GM10847 (cell line): Measurements from ENCODE around the gene SAYSD1.

Source experiments
- POLR2A ChIP-seq: IDR thresholded peaks from 2 replicates; pipeline ENCODE4 v1.6.1; 2011; ENCODE audit not compliant: insufficient read length; ENCODE audit errors: extremely low read depth

The SAYSD1 gene

GRCh38 chr6:39118921-39119320 lies 3.9 kb upstream of the SAYSD1 start:
- no peak for TF ChIP-seq POLR2A

GRCh38 chr6:39114388-39114703 lies 640 bp downstream of the SAYSD1 start:
- no peak for TF ChIP-seq POLR2A

DNA sequence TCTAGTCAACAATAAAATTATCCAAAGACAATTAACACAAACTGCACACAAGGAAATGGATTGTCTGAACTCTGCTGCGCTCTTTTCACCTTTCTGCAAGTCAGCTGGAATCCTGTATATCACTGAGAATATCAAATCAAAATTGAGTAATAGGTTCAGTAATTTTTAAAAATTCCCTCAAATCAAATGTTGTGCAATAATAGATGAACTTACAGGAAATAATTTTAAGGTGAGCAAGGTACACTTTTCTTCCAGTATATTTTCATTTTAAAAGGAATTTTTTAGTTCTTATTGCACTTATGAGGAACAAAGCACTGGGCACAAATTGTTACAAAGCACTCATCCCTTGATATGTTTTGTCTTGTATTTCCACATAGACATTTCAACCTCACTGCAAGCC lies 1.2 kb downstream of the SAYSD1 start:
- no peak for TF ChIP-seq POLR2A

- TF ChIP-seq POLR2A: no peak
Observed at GRCh38 chr6:39111280-39111679, 3.7 kb downstream of the SAYSD1 start.

DNA sequence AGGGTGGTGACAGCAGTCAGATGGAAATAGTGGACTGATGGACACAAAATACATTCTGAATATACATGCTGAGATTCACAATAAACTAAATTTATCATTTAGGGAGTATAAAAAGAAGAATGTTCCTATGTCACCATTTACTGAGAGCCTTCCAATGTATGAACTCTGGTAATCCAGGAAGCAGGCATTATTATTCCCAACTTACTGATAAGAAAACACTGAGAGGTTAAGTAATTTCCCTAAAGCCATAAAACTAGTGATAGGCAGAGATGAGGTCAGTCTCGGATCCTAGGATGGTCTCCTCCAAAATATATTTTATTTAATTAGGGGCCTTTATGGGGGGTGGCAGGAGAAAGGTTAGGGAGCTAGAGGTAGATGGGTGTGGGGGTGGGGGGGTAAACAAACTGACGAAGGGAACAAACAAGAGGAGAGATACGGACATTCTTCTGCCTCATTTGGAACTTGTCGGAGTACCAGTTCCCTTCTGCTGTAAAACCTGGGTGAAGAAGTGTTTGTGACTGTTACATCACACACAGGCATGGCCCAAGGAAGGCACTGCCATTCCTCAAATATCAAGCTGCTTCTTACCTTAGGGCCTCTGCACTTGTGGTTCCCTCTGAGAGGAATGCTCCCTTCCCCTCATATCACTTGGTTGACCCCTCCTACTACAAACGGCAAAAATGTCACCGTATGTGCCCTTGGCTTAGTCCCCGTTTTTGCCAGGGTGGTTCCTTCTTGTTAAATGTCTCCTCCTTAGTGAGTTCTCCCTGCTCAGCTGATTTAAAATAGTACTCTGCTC lies 6.7 kb downstream of the SAYSD1 start:
- no peak for TF ChIP-seq POLR2A

GRCh38 chr6:39107641-39108040 lies 7.3 kb downstream of the SAYSD1 start:
- no peak for TF ChIP-seq POLR2A

DNA sequence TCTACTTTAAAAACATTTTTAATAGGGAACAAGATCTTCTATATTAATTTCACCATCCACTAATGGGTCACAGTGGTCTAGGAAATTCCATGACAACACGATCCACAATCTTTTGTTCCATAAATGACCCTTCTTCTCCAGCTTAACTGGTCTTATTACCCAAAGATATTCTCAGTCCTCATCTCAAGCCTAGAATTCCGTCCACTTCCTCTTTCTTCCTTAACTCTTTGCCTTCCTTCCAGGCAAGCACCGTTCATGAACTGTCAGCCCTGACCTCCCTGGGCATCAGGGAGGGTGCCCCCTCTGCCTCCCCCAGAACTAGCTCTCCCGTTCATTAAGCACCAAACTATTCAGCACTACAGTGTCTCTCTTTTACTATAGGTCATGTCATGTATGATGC lies 8.0 kb downstream of the SAYSD1 start:
- no peak for TF ChIP-seq POLR2A

GRCh38 chr6:39104528-39104927 lies 10.5 kb downstream of the SAYSD1 start:
- no peak for TF ChIP-seq POLR2A

- no peak for TF ChIP-seq POLR2A
Observed at GRCh38 chr6:39102821-39103136, 12.2 kb downstream of the SAYSD1 start.

- no peak for TF ChIP-seq POLR2A
Observed at GRCh38 chr6:39102071-39102820, 12.7 kb downstream of the SAYSD1 start.

DNA sequence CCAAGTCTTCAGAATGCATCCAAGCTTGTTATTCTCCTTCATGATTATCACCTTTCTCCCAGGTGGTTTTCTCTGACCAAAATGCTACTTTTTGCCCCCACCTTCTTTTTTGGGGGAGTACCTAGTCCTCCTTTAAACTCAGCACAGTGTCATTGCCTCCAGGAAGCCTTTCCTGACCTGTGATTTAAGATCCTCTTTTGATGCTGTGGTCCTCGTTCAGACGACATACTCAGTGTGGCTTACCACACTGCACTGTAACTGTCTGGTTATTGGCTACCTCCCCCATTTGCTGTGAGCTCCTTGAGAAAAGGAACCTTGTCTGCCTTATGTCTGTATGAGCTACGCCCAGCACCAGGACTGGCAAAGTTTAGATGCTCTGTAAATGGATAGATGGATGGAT lies 14.6 kb downstream of the SAYSD1 start:
- TF ChIP-seq POLR2A: no peak

- no peak for TF ChIP-seq POLR2A
Observed at GRCh38 chr6:39095578-39095977, 19.4 kb downstream of the SAYSD1 start.

DNA sequence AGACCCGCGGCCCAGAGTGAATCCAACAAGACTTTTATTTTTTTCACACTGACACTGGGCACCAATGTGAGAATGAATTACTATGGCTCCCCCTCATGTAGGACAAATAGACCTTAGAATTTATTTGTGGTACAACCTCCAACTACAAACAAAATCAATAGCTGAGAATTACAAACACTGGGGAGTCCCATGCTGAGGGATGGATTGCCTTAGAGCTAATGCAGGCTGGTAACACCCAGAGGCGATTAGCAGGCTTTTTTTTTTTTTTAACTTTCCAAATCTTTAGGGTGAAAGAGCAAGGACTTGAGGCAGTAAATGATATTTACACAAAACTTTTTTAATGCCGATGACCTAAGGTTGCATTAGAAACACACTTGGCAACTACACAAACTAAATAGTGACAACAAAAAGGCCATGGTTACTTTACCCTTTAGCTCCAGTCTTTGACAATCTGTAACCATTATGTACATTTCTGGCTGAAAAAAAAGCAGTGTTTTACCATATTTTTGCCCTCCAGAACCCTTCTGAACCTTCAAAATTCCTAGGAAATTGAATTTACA lies 21.8 kb downstream of the SAYSD1 start:
- no peak for TF ChIP-seq POLR2A

- TF ChIP-seq POLR2A: no peak
Observed at GRCh38 chr6:39092124-39092523, 22.9 kb downstream of the SAYSD1 start.

GRCh38 chr6:39091220-39091619 lies 23.8 kb downstream of the SAYSD1 start:
- no peak for TF ChIP-seq POLR2A

DNA sequence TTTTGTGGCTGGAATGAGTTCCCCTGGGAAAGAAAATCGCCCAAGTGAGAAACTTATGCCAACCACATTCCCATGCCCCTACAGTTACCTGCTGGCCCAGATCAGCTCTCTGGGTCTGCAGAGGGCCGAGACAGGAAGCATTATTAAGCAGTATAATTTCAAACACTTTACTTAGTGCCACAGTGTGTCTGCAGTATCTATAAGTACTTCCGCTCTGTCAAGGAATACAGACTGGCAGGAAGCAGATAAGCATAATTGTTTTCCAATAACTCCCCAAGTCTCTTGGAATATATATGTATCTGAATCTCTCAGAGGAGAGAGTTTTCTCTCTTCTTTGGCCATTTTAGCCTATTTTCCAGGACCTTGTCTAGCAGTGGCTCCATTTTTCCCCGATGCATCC lies 24.9 kb downstream of the SAYSD1 start:
- TF ChIP-seq POLR2A: no peak

GRCh38 chr6:39088331-39088730 lies 26.7 kb downstream of the SAYSD1 start:
- no peak for TF ChIP-seq POLR2A

DNA sequence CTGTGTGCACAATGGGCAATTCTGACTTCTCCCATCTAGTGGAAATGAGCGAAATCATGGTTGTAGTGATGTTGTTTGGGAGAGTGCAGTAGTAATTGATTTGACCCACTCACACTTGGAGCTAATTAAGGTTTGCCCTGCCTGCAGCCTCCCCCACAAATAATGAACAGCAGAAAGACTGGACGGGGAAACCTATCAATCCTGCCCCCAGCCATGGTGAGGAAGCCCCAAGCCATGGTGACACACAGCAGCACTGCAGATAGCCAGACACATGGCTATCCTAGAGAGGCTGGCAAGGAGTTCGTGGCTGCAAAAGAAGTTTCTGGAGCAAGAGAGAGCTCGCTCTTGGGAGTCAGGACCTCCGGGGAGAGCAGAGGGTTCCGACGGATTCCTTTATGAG lies 27.8 kb downstream of the SAYSD1 start:
- TF ChIP-seq POLR2A: no peak
